Naive thymus-derived CD8-positive, alpha-beta T cell (primary cell): Measurements from ENCODE around the gene DTX2. TPM values are rescaled to one million over a fixed set of nuclear protein-coding genes. Genes with fewer than 3 reads are reported as not detected.
"Not testable (repeated sequence)": the region's sequence is repeated elsewhere in the genome, so short reads cannot be mapped to it uniquely, and the experiment has no call there.

Source experiments
- ATAC-seq, 2 donors: fragments of 150-1000 bp; cut with Tn5 transposase in 1 of 2; sonication (Bioruptor Pico), chemical (Tn5 transposase) in 1 of 2; 1 replicate in 1 of 2; 2 replicates in 1 of 2; pipeline ENCODE4 v1.10.0; 2021; ENCODE audit warnings: mild to moderate bottlenecking in 2 of 2, moderate library complexity in 2 of 2
- POLR2A ChIA-PET: fragments of 350-600 bp; sonication (Branson Sonifier 250); formaldehyde crosslinking; loops from one replicate; lab custom pipeline; 2021; ENCODE audit warnings: antibody characterized with exemption; lab: Charles Lee
- DNase-seq, 10 donors: peaks; one replicate each; pipeline versions ENCODE4 v3.0.0 to v3.0.0-alpha.2; 2020 to 2022
- H3K27ac Mint-ChIP-seq, 10 donors: one replicate each; pipeline ENCODE4 v1.8.0; 2020 to 2022; ENCODE audit warnings: mild to moderate bottlenecking in 10 of 10, mixed read lengths in 10 of 10, moderate library complexity in 4 of 10, inconsistent platforms in 1 of 10
- H3K27me3 Mint-ChIP-seq, 5 donors: one replicate each; pipeline ENCODE4 v1.8.0; 2021 to 2022; ENCODE audit warnings: mixed read lengths in 5 of 5
- H3K36me3 Mint-ChIP-seq, 3 donors: one replicate each; pipeline ENCODE4 v1.8.0; 2020 to 2022; ENCODE audit warnings: mixed read lengths in 3 of 3, mild to moderate bottlenecking in 2 of 3, inconsistent platforms in 1 of 3
- H3K4me1 Mint-ChIP-seq, 4 donors: one replicate each; pipeline ENCODE4 v1.8.0; 2021 to 2022; ENCODE audit warnings: mixed read lengths in 4 of 4
- H3K4me3 Mint-ChIP-seq, 10 donors: one replicate each; pipeline ENCODE4 v1.8.0; 2020 to 2022; ENCODE audit warnings: mild to moderate bottlenecking in 10 of 10, mixed read lengths in 10 of 10, moderate library complexity in 6 of 10, inconsistent platforms in 1 of 10
- H3K9me3 Mint-ChIP-seq, 9 donors: one replicate each; pipeline ENCODE4 v1.8.0; 2020 to 2022; ENCODE audit warnings: mixed read lengths in 9 of 9, mild to moderate bottlenecking in 3 of 9, inconsistent platforms in 1 of 9, moderate library complexity in 1 of 9
- polyA plus RNA-seq, 3 donors: library from polyadenylated mRNA; unstranded; fragments of 300-500 nt; fragmentation: Illumina TruSeq; gene quantifications; one replicate each; pipeline ENCODE4 v1.2.3, GENCODE V29; 2021
- total RNA-seq, 8 experiments: library from RNA in 2 of 8; stranded (reverse) in 2 of 8; gene quantifications; one replicate each; pipeline ENCODE4 v1.2.3 and lab custom pipeline; 2021 to 2026

Gene DTX2
- total and polyA plus RNA-seq, 5 experiments from 2014 or later, result 6.6 to 43.7 (median 13.5) TPM

DNA sequence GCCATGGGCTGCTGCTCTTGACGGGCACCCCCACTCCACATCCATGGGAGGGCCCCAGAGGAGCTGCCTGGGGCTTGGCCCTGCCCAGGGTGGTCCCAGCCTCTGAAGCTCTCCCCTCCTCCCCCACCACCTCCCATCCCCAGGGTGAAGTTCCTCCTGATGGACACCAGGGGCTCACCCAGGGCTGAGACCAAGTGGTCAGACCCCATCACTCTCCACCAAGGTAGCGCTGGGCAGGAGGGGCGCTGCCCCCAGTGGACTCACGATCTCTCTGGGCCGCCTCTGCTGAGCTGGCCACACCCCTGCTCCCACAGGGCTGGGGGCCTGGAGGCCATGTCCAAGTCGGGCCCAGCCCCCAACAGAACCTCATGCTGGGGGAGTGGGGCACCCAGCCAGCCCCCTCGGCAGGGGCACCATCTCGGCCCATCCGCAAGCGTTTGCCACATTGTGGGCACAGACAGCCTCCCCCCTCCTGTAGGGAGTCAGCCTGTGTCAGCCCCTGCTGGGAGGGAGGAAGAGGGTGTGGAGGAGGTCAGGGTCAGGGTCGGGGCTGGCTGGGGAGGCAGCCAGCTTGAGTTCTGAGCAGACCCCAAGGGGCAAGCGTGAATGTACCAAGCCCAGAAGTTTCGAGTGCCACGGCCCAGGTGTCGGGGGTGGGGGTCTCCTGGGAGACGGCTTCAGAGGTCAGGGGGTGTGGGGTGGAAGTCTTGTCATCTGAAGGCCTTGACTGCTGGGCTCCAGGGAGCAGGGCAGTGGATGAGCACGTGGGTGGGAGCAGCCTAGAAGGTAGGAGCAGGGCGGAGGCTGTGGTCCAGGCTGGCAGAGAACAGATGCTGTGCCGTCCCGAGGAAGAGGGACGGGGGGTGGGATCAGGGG lies 51.7 kb downstream of the DTX2 start:
- POLR2A ChIA-PET, result no interaction called here
- H3K27me3 Mint-ChIP-seq, result peaks cover 0 to under 1% (median 0%) of the 10 kb centered on the region in 5 donors
- ATAC-seq, result no peak
- peaks cover 0 to 4% (median 3%) of the 10 kb centered on the region in 4 donors for H3K4me1 Mint-ChIP-seq
- H3K36me3 Mint-ChIP-seq, result no peaks in the 10 kb centered on the region
- H3K27ac Mint-ChIP-seq, result peak overlapping the region in 1 of 10 donors; percentile 29
- no peak overlapping the region for H3K4me3 Mint-ChIP-seq
- DNase-seq, result no peak
- no peaks in the 10 kb centered on the region for H3K9me3 Mint-ChIP-seq

DNA sequence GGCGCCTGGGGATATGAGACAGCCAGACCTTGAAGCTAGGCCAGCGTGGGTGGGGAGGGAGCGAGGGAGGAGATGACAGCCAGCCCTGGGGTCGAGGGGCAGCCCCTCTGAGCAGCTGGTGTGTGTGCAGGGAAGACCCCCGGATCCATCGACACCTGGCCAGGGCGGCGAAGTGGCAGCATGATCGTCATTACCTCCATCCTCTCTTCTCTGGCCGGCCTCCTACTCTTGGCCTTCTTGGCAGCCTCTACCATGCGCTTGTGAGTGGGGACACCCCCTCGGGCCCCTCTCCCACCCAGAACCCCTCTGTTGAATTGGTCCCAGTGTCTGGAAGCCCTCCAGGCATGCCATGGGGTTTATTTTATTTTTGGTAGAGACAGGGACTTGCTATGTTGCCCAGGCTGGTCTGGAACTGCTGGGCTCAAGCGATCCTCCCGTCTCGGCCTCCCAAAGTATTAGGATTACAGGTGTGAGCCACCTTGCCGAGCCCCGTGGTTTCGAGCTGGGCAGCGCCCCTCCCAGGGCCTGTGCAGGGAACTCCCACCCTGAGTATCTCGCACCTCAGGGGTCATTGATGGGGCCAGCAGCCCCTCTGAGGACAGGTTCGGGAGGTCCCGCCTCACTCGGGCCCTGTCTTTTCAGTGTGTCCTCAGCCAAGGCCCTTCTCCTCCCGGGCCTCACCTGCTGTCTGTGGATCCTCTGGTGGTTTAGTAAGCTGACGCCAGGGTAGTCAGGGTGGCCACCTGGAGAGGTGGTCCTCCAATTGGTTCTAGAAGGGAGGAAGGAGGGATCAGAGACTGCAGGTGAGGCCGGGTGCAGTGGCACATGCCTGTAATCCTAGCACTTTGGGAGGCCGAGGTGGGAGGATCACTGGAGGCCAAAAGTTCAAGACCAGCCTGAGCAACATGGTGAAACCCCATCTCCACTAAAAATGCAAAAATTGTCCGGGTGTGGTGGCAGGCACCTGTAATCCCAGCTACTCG lies 52.6 kb downstream of the DTX2 start:
- peaks cover 0 to 1% (median 0%) of the 10 kb centered on the region in 5 donors for H3K27me3 Mint-ChIP-seq
- POLR2A ChIA-PET, result no interaction called here
- DNase-seq (no peak), ATAC-seq (no peak)
- H3K4me3 Mint-ChIP-seq, result no peak overlapping the region
- H3K36me3 Mint-ChIP-seq, result no peaks in the 10 kb centered on the region
- peak overlapping the region in 1 of 10 donors; percentile 25 for H3K27ac Mint-ChIP-seq
- peaks cover 0 to 4% (median 3%) of the 10 kb centered on the region in 4 donors for H3K4me1 Mint-ChIP-seq
- H3K9me3 Mint-ChIP-seq, result no peaks in the 10 kb centered on the region

DNA sequence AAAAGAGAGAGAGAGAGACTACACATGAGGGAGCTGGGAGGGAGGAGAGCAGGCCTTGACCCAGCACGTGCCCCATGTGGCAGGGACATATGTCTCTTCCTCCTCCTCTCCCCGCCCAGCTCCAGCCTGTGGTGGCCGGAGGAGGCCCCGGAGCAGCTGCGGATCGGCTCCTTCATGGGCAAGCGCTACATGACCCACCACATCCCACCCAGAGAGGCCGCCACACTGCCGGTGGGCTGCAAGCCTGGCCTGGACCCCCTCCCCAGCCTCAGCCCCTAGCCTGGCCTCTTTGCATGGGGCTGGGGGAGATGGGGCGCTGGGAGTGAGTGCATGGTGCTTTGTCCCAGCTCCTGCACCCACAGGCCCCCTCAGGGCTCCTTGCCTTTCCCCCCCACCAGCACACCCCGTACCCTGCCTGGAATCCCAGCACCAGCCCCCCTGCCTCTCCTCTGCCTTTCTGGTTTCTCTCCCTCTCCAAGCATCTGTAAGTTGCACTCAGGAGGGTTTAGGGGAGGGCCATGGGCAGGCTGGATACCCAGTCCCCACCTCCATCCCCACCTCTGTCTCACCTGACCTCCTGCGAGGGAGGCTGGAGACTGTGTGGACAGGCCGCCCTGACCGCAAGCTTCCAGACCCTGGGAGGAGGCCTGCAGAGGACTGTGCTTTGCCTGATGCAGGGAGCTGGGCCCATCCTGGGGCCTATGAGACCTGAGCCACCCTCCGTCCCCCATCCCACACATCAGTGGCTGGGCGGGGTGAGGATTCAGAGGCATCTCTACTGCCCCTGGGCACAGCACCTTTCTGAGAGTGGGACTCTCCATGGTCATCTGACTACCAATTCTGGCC lies 53.6 kb downstream of the DTX2 start:
- POLR2A ChIA-PET, result no interaction called here
- ATAC-seq, result no peak

DNA sequence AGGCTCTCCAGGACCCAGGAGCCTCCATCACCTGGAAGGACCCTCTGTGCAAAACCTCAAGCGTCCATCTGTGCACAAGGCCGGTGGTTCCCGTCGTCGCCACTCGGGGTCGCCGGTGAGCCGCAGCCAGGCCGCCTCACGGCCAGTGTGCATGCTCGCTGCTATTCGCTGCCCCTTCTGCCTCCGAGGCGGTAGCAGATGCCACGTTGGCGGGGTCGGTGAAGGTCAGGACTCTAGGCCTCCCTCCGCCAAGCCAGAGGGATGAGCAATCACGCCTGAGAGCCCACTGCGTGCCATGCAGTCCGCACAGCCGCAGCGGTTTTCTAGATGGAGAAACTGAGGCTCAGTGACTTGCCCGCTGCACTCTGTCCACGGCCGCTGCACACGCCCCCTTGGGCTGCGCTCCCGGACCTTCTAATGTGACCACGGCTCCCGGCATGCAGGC lies 54.5 kb downstream of the DTX2 start:
- DNase-seq, result peak in 3 of 10 donors; percentile 35 to 53 (median 51)
- peak overlapping the region in 1 of 10 donors; percentile 7 for H3K27ac Mint-ChIP-seq
- no peaks in the 10 kb centered on the region for H3K4me1 Mint-ChIP-seq
- H3K9me3 Mint-ChIP-seq, result no peaks in the 10 kb centered on the region
- peaks cover 0 to 1% (median 0%) of the 10 kb centered on the region in 5 donors for H3K27me3 Mint-ChIP-seq
- no peak overlapping the region for H3K4me3 Mint-ChIP-seq
- no peaks in the 10 kb centered on the region for H3K36me3 Mint-ChIP-seq
- POLR2A ChIA-PET, result no interaction called here
- peak in 1 of 2 donors; percentile 70 for ATAC-seq

More for the DNA sequence above, 53.6 kb downstream of the DTX2 start:
- Mint-ChIP-seq H3K27ac (no peak overlapping the region), H3K4me1 (no peaks in the 10 kb centered on the region), H3K9me3 (no peaks in the 10 kb centered on the region), H3K36me3 (no peaks in the 10 kb centered on the region), H3K27me3 (peaks cover 0 to 1% (median 0%) of the 10 kb centered on the region in 5 donors), H3K4me3 (no peak overlapping the region)
- no peak for DNase-seq

DNA sequence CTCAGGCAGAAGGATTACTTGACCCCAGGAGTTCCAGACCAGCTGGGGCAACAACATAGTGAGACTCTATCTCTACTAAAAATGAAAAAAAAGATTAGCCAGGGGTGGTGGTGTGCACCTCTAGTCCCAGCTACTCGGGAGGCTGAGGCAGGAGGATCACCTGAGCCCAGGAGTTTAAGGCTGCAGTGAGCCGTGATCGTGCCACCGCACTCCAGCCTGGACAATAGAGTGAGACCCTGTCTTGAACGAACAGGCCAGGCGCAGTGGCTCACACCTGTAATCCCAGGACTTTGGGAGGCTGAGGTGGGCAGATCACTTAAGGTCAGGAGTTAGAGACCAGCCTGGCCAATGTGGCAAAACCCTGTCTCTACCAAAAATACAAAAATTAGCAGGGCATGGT lies 55.4 kb downstream of the DTX2 start:
- POLR2A ChIA-PET, ATAC-seq, H3K4me1 Mint-ChIP-seq, H3K9me3 Mint-ChIP-seq, H3K27me3 Mint-ChIP-seq, H3K36me3 Mint-ChIP-seq, DNase-seq, H3K4me3 Mint-ChIP-seq: not testable (repeated sequence)
- H3K27ac Mint-ChIP-seq, result peak overlapping the region in 1 of 10 donors; percentile 34

DNA sequence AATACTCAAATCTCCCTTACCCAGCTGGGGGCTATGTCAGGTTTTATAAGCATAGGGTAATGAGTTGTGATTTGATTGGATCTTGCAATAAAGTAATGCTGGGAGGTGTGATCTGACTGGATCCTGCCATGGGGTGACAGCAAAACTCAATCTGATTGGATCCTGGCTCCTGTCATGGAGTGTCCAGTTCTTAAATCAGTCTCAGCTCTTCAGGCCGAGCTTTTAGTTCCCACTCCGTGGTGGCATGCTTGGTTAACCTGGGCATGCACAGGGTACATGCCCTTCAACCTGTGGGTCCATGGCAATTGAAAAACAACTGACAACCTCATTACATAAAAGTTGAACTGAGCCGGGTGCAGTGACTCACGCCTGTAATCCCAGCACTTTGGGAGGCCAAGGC lies 64.7 kb downstream of the DTX2 start:
- H3K9me3 Mint-ChIP-seq, ATAC-seq, DNase-seq, H3K4me1 Mint-ChIP-seq, POLR2A ChIA-PET, H3K36me3 Mint-ChIP-seq, H3K4me3 Mint-ChIP-seq, H3K27me3 Mint-ChIP-seq, H3K27ac Mint-ChIP-seq: not testable (repeated sequence)

DNA sequence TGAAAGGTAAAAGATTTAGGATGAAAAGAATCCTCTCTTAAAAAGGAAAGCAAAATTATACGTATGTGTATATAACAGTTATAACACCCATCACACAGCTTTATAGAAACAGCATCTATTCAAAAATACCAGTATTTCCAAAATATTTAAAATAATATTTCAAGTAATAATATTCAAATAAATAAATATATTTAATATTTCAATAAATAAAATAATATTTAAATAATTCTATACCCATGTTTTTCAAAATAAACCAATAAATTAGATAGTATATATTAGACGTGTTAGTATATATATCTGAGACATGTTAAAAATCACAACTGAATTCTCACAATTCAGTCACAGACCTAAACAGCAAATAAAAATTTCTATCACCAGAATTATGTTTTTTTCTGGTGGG lies 70.1 kb downstream of the DTX2 start:
- H3K27me3 Mint-ChIP-seq, H3K27ac Mint-ChIP-seq, H3K36me3 Mint-ChIP-seq, H3K4me3 Mint-ChIP-seq, H3K4me1 Mint-ChIP-seq, H3K9me3 Mint-ChIP-seq, ATAC-seq, DNase-seq, POLR2A ChIA-PET: not testable (repeated sequence)

DNA sequence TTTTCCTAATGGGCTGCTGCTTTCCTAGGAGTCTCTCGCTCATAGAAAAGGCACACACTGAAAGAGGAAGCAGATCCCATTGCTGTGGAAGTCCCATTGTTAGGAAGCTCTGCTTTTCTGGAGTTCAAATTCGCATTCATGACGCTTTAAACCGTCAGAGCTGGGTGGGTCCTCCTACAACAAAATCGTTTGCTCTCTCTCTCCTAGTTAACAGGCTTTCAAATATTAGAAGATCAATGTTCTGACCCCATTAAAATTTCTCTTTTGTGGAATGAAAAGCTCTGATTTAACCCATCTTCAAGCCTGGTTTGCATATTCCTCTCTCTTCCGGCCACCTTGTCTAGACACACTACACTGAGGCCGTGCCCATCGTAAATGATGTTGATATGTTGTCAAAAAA lies 81.7 kb downstream of the DTX2 start, which contains the start of gene SPDYE16:
Gene SPDYE16 (minus strand): TSS at position 101 of the 400 bp plus-strand sequence. CDS start 1,838 bp downstream, outside the sequence.
- H3K4me1 Mint-ChIP-seq, ATAC-seq, H3K27me3 Mint-ChIP-seq, H3K27ac Mint-ChIP-seq, H3K4me3 Mint-ChIP-seq, H3K36me3 Mint-ChIP-seq, DNase-seq, POLR2A ChIA-PET, H3K9me3 Mint-ChIP-seq: not testable (repeated sequence)

DNA sequence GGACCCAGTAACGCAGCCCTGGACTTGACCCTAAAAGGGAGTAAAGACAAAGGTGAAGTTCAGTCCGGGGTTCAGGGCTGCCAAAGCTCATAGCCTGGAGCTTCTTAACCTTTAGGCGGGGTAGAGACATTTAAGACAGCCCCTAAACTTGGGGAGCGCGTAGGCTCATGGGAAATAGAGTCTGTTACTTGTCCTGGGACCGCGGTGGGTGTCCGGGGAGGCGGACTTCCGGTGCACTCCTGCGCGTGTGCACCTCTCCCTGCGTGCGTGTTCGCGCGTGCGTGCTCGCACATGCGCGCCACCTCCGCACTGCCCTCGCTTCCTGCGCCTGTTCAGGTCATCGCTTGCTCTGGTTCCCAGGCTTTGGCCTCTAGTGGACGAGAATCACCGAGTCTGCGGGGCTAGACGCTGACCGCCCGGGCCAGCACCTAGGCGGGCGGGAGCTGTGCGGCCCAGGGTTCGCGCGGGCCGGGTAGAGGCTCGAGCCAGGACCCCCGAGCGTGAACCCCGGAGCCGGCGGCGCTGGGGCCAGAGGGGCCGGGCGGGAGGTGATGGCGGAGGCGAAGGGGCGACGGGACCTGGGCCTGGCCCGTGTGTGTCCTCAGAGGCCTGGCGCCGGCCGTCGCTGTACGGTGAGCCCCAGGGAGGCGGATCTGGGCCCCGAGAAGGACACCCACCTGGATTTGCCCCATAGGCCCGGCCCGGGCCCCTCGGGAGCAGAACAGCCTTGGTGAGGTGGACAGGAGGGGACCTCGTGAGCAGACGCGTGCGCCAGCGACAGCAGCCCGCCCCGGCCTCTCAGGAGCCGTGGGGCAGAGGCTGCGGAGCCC lies 87.7 kb downstream of the DTX2 start:
- Mint-ChIP-seq H3K4me3 (peak overlapping the region; percentile 86 to 94 (median 92)), H3K27ac (peak overlapping the region; percentile 79 to 94 (median 93)), H3K4me1 (peaks cover 7 to 36% (median 23%) of the 10 kb centered on the region in 4 donors), H3K36me3 (peaks cover 0 to 13% (median 0%) of the 10 kb centered on the region in 3 donors)
- not testable (repeated sequence) for H3K27me3 Mint-ChIP-seq, H3K9me3 Mint-ChIP-seq
- DNase-seq, result peak; percentile 62 to 93 (median 78)
- ATAC-seq, result peak; percentile 96 to 99
- POLR2A ChIA-PET, result interaction anchor here (0.6 kb wide), 1 partner anchor 54 kb away, joined by 8 read pairs; no protein-coding TSS in a partner anchor

DNA sequence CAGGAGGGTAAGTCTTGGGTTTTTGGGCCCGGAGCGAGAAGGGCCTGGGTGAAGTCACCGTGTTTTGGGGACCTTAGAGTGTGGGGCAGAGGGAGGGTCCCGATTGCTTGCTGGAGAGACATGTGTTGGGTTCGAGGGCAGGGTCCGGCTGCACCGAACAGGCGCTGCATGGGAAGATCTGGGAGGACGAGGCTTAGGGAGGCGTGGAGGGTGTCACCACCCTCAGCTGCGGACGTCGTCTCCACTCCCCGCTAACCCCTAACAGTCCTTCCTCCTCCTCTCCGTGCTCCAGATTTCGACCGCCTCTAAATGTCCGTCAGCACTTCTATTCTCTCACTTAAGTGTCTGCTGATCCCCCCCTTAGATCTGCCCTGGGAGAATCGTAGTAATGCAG lies 88.3 kb downstream of the DTX2 start:
- POLR2A ChIA-PET, H3K9me3 Mint-ChIP-seq, H3K27me3 Mint-ChIP-seq, ATAC-seq, DNase-seq: not testable (repeated sequence)
- Mint-ChIP-seq H3K4me3 (peak overlapping the region; percentile 86 to 94 (median 92)), H3K4me1 (peaks cover 9 to 38% (median 25%) of the 10 kb centered on the region in 4 donors), H3K27ac (peak overlapping the region; percentile 14 to 93 (median 86)), H3K36me3 (peaks cover 0 to 15% (median 2%) of the 10 kb centered on the region in 3 donors)

DNA sequence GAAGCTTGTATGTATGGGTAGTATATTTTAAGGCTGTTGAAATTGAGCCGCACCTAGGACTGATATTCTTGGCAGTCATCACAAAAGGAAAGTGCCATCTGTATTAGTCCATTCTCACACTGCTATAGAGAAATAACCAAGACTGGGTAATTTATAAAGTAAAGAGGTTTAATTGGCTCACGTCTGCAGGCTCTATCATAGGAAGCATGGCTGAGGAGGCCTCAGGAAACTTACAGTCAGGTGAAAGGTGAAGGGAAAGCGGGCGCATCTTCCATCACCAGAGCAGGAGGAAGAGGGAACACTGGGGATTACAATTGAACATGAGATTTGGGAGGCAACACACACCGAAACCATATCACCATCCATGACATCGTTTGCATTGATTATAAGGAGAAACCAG lies 90.5 kb downstream of the DTX2 start:
- DNase-seq, H3K27me3 Mint-ChIP-seq, ATAC-seq, H3K9me3 Mint-ChIP-seq, POLR2A ChIA-PET: not testable (repeated sequence)
- peaks cover 0 to 23% (median 2%) of the 10 kb centered on the region in 3 donors for H3K36me3 Mint-ChIP-seq
- peak overlapping the region in 1 of 10 donors; percentile 20 for H3K27ac Mint-ChIP-seq
- H3K4me3 Mint-ChIP-seq, result peak overlapping the region in 4 of 10 donors; percentile 9 to 37 (median 26)
- H3K4me1 Mint-ChIP-seq, result peaks cover 12 to 50% (median 35%) of the 10 kb centered on the region in 4 donors
